NCI-H2081 treated with DMSO at 0.1 percent for 48 hours (cell line): ENCODE measurements around the gene LIAS.
"Not testable (repeated sequence)": the region's sequence is repeated elsewhere in the genome, so short reads cannot be mapped to it uniquely, and the experiment has no call there.

ENCODE experiments used
- DNase-seq: peaks from one replicate; lab custom pipeline; 2025; lab: John Stamatoyannopoulos, UW

Gene LIAS

DNA sequence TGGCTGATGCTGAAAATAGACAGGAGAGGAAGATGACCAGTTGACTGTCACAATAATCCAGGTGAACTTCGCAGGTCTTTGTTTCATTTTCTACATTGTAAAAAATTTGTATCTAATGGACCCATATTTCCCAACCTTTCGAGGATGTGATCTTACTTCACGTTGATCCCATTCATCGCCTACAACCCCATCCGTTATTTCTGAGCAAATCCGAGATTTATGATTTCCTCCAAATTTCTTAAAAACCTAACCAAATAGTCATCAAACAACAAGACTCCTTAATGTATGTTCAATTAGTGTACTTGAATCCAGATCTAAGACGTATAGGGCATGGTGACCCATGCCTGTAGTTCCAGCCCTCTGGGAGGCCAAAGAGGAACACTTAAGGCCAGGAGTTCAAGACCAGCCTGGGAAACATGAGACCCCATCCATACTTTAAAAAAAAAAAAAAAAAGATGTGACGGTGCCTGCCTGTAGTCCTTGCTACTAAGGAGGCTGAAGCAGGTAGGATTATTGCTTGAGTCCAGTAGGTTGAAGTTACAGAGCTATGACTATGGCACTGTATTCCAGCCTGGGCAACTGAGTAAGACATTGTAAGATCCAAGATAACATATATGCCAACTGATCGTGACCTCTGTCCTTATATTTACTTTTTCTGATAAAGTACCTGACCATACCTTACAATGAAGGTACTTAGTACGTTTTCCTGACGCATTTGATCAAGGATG, 5.8 kb upstream of the LIAS start:
- DNase-seq: no peak

DNA sequence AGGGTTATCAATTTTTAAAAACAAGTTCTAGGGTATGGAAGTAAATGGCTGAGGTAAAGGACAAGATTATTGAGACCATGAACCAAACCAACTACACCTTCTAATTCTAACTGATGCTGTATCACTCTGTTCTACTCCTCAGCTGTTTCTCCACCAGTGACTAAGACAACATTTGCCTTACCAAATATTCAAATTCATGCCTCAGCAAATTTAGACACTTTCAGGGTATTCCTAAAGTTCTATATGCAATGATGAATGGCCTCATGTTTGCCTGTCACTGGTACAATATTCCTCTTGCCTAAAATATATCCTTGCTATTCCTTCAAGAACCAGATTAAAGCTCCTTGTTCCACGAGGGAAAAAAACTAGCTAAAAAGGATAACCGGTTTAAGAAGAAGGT, 5.1 kb upstream of the LIAS start:
- no peak for DNase-seq

GRCh38 chr4:39455486-39455885, 3.4 kb upstream of the LIAS start:
- no peak for DNase-seq

GRCh38 chr4:39456946-39457763, 1.7 kb upstream of the LIAS start:
- DNase-seq: no peak

GRCh38 chr4:39458161-39458504, 723 bp upstream of the LIAS start:
- DNase-seq: not testable (repeated sequence)

GRCh38 chr4:39464886-39465501, 6.1 kb downstream of the LIAS start:
- no peak for DNase-seq

- DNase-seq: no peak
Observed at GRCh38 chr4:39466747-39467146, 7.9 kb downstream of the LIAS start.

- no peak for DNase-seq
Observed at GRCh38 chr4:39467464-39467863, 8.6 kb downstream of the LIAS start.

GRCh38 chr4:39469429-39470077, 10.7 kb downstream of the LIAS start:
- DNase-seq: peak; percentile 74

DNA sequence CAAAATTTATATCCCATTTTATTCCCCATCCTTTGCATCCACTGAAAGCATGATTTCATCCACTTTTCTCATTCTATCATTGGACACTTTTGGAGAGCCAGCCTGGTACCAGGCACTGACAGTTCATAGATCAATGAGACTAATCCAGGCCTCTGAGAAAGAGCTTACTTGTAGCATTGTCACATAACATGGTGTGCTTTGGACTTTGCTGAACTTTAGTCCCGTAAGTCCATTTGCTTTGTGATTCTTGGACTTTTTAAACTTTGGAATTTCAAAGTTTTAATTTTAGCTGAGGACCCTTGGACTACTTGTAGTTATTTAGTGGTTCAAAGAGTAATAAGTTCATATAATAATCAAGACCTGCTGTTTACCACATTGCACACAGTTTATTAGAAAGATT, 11.5 kb downstream of the LIAS start:
- DNase-seq: no peak

DNA sequence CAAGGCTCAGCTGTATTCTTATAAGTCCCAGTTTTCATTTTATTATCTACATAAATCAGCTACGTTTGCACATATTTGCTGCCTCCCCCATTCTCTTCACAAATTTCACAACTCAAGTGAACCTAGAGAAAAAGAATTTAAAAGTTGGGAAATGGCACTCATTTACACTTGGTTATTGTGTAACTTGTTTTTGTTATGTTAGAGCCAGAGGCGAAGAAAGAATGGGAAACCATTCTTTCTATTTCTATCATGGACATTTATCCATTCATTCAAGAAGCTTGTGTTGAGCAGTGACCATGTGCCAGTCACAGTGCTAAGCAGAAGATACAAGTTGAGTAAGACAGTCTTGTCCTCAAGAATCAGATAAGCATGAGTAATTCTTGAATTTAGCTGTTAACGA, 13.5 kb downstream of the LIAS start:
- no peak for DNase-seq

DNA sequence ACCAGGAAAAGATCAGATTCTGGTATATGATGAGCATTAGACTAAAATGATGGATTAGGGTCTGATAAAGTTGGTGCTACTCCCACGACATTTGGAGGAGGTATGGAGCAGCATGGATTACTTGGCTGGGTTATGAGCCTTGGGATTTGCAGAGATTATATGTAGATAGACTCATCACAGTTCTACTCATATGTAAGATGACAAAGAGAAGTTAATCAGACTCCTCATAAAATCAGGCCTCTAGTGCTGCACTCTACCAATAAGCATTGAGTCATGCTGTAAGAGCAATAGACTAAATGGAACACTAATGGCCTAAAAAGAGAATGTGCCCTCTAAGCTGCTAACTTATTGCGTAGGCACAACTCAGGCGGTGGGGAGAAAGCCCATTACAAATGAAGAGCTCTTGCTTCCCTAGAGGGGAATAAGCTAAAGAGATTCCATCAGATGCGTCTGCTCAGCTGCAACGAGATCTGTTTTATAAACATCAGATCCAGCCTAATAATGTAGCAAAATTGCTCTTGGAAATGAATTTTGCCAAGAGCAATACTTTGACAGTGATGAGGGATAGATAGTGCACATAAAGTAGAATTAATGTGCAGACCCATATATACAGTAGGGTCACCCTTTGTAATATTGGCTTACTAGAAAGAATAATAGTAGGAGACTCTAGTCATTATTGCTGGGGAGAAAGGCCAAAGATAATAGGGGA, 17.5 kb downstream of the LIAS start:
- DNase-seq: no peak

DNA sequence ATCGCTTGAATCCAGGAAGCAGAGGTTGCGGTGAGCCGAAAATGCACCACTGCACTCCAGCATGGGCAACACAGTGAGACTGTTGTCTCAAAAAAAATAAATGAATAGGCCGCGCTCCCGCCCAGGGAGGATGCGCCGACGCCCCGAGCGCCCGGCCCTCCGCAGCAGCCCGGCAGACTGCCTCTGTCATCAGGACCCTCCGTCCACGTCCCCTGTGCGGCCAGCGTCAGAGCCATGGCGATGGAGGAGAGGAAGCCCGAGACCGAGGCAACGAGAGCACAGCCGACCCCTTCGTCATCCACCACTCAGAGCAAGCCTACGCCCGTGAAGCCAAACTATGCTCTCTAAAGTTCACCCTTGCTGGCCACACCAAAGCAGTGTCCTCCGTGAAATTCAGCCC, 21.4 kb downstream of the LIAS start:
- no peak for DNase-seq

GRCh38 chr4:39480902-39481695, 22.2 kb downstream of the LIAS start:
- no peak for DNase-seq

DNA sequence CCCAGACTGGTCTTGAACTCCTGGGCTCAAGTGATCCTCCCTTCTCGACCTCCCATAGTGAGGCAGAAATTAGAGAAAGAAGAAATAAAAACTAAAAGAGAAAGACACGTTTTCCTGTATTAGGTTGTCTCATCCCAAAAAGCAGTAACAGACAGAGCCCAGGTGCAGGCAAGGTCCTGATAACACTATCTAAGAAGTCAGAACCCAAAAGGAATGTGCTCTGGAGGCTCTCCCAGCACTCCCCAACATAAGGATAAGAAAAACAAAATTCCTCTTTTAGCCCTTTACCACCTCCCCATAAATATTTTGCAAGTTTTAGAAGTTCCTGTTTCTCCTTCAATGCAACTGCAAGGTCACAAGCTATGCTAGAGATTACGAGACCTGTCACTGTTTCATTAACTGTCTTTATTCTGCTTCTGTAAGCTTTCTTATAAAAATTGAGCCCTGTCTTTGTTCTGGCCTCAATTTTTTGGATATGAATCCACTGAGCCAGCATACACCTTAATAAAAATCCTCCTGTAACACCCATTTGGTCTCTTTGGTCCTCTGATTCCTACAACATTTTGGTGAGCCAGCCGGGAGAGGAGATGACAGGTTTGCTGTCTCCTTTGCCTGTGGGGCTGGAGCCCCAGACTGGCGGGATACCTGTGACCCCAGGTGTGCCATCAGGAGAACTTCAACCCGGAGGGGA, 25.9 kb downstream of the LIAS start:
- no peak for DNase-seq

GRCh38 chr4:39486221-39486804, 27.5 kb downstream of the LIAS start:
- no peak for DNase-seq

DNA sequence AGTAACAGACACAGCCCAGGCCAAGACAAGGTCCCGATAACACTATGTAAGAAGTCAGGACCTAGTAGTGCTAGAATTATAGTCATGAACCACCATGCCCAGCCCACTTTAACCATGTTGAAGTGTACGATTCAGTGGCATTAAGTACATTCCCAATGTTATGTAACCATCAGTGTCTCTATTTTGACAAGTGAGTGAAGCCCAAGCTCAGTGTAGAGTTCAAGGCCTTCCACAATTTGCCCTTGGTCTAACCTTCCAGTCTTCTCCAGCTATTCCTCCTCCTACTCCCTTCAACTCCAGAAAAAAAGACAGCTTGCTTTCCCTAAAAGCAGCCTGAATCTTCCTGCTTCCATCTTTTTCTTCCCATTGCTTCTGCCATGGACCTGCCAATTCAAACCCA, 31.5 kb downstream of the LIAS start:
- DNase-seq: no peak

DNA sequence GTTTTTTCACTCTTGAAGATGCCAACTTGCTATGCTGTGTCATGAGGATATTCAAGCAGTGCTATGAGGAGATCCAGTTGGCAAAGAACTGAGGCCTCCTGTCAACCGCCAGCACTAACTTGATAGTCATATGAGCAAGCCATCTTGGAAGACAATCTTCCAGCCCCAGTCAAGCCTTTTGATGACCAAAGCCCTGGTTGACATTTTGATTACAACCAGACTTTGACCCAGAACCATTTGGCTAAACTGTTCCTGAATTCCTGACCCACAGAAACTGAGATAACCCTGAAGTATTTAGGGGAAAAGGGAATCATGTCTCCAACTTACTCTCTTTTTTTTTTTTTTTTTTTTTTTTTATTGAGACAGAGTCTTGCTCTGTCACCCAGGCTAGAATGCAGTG, 35.5 kb downstream of the LIAS start:
- DNase-seq: no peak

DNA sequence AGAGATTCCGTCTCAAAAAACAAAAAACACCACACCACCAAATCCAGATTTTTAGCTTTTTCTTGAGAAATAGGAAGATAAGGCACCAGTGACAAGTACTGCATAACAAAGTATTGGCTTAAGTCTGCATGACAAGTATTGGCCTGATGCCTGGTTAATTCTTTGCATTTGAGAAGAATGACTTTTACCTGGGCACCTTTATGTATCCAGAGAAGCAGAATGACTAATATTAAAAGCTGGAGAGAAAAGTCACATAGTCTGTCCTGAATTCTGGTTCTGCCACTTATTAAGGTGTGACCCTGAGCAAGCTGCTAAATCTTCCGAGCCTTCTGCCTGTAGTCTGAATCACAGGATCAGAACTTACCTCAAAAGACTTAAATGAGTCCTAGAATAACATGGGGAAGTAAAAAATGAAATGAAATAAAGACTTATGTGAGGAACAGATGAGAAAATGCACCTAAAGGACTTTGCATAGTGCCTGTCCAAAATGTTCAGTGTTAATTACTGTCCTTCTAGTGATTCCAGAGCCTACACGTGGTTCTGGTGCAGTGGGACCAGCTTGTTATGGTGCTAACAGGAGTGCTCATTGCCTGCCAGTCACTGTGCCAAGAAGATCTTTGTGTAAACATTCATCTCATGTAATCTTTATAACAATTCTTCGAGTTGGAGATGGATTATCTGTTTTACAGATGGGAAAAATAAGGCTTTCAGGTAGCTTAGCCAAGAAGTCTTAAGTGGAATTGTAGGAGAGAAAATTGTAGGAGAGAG, 36.8 kb downstream of the LIAS start:
- DNase-seq: no peak
